HG03457 (cell line): ENCODE measurements around the gene NUCKS1.

Experiments
- ATAC-seq: cut with Tn5 transposase; IDR thresholded peaks from one replicate; pipeline ENCODE4 v1.9.1; 2021; ENCODE audit warnings: moderate number of reproducible peaks; ENCODE audit not compliant: unreplicated experiment

The NUCKS1 gene

DNA sequence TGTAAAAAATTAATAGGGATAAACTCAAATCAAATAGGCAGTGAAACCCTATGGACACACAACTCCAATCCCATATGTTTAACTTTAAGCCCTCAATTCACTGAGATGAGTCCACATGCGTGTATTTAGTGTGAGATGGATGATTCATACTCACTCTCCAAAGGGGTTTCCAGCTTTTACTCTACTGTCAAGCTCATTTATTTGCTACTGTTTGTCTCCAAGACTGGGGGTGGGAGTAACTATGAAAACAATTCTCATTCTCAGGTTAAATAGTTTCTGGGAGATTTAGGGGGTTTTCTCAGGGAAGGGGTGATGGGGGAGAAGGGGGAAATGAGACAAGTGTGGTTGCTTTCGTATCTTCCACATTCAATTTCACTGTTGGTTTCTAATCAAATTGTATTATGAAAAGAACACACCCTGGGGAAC lies 22.6 kb upstream of the NUCKS1 start:
- peak; percentile 31 for ATAC-seq

DNA sequence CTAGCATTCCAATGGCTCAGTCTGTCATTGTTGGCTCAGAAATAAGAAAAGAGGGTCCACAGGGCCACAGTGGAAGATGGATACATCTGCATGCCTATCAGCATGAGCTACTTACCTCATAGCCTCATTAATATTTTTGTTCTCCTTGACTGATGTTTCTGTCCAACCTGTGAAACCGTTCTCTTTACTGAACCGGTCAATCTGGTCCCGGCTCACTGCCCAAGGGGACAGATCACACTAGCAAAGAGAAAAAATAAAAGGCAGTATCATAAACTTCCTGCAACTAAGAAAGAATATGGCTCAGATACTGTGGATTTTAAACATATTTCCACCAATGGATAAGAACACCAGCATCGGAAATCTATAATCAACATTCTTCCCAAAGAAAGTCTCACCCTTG lies 20.6 kb upstream of the NUCKS1 start:
- ATAC-seq, result no peak

DNA sequence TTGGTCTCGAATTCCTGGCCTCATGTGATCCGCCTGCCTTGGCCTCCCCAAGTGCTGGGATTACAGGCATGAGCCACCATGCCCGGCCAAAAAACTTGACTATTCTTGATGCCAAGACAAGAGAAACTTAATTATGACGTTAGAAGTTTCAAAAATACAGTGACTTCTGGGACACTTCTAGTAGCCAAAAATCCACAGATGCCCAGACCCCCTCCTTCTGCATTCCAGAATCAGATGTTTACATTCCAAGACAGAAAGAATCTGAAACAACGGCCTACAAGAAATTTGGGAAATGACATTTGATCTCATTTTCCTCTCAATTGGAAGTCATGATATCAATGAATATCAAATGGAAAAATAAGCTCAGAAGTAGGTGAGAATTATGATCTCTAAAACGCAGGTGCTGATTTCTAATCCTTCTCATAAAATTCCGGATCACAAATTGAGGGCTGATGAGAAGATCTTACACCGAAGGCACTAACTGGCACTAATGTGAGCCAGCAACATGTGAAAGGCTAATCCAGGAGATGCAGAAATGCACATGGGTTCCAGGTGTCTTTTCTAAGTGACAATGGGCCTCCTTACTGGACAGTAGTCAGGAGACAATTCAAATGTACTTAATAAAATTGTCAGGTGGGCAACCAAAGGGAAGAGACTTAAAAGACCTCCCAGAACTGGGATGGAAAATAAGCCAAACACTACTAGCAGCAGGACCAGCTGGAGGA lies 19.8 kb upstream of the NUCKS1 start:
- no peak for ATAC-seq

DNA sequence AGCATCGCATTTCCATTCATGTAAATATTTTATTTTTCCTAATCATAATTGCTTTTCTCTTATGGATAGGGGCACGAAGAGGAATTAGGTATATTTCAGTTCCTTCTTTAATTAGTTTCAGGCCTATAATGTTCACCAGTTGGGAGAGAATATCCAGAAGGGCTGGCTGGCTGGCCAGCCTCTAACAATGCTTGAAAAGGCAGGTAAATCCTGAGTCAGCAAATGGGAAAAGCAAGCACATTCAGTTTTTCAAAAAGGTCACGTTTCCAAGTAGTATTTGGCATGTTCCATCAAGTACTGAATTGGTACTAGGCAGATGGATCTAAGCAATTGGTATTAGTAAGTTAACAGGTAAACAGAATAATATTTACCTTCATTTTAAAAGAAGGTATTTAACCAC lies 17.3 kb upstream of the NUCKS1 start:
- ATAC-seq, result no peak

DNA sequence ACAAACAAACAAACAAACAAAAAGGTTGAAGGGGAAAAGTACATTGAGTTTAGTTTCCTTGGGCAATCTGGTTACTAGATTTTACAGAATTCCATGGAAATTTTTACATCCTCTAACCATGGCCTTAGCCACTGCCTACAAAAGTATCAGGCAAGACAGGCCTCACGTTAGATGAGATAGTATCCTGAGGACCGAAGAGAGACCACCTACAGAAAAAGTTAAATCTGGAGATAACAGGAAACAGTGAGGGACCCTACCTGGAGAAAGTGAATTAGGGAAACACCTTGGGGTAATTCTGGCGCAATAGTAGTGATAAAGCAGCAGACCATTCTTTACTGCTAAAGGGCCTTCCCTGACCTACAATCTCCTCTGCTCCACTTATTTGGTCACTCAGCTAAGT lies 16.6 kb upstream of the NUCKS1 start:
- no peak for ATAC-seq

DNA sequence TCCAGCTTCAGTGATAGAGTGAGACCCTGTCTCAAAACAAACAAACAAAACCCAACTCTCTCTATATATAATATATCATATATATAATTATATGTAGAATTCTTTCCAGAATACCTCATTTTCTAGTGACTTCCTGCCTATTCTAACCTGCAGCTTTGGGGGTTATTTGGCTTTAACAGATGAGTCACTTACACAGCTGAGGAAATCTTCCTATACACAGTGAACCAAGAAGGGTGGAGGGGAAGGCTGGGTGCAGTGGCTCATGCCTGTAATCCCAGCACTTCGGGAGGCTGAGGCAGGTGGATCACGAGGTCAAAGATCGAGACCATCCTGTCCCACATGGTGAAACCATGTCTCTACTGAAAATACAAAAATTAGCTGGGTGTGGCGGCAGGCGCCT lies 16.1 kb upstream of the NUCKS1 start:
- ATAC-seq, result no peak

DNA sequence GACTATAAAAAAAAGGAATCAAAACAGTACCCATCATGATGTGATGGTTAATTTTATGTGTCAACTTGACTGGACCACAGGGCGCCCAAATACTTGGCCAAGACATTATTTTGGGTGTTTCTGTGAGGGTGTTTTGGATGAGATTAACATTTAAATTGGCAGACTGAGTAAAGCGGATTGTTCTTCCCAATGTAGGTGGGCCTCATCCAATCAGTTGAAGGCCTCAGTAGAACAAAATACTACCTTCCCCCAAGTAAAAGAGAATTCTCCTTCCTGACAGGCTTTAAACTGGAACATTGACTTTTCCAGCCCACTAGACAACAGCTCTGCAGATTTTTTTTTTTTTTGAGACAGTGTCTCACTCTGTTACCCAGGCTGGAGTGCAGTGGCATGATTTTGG lies 14.6 kb upstream of the NUCKS1 start:
- no peak for ATAC-seq

DNA sequence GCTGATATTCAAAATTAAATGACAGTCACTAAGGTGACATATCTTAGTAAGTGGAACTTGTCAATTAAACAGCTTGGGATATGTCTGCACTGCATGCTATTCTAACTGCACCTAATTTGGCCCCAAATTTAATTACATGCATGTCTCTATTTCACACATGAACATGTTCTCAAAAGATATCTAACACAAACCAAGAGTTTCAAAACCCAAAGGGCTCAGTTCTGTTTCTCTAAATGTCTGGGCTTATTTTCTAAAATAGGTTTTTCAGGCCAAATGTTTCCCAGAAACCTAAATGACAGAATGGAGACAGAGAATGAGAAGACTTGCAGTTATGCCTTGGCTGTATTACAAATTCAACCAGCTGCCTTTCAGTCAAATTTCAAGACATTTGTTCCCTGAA lies 14.0 kb upstream of the NUCKS1 start:
- ATAC-seq, result no peak

DNA sequence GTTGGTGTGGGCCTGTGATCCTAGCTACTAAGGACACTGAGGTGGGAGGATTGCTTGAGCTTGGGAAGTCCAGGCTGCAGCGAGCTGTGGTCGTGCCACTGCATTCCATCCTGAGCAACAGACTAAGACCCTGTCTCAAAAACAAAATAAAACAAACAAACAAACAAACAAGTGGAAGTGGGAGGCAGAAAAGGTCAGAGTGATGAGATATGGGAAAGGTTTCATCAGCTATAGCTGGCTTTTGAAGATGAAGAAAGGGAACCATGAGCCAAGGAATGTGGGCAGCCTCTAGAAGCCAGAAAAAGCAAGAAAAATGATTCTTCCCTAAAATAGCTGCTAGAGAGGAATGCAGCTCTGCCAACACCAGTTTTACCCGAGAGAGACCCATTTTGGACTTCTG lies 10.6 kb upstream of the NUCKS1 start:
- ATAC-seq, result no peak

DNA sequence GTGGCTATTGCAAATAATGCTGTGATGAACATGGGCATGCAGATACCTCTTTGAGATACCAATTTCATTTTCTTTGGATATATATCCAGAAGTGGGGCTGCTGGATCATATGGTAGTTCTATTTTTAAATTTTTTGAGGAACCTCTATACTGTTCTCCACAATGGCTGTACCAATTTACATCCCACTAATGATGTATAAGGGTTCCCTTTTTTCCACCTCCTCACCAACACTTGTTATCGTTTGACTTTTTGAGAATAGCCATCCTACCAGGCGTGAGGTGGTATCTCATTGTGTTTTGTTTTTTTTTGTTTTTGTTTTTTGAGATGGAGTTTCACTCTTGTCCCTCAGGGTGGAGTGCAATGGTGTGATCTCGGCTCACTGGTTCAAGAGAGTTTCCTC lies 6.6 kb upstream of the NUCKS1 start:
- ATAC-seq, result no peak

DNA sequence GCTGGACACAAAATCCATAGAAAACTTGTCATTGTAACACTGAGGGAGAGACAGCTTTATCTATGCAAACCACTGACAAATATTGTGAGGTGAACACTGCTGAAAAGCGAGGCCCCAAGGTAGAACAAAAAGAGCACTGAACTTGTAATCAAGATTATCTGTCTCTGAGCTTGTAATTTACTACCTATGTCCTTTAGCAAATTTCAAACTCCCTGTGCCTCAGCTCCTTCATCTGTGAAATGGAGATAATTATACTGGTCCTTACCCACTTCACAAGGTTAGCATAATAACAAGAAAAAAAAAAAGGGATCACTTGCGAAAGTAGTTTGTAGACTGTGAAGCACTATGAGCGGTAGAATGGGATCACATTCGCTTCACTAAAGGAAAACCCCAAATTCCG lies 4.9 kb upstream of the NUCKS1 start:
- no peak for ATAC-seq

DNA sequence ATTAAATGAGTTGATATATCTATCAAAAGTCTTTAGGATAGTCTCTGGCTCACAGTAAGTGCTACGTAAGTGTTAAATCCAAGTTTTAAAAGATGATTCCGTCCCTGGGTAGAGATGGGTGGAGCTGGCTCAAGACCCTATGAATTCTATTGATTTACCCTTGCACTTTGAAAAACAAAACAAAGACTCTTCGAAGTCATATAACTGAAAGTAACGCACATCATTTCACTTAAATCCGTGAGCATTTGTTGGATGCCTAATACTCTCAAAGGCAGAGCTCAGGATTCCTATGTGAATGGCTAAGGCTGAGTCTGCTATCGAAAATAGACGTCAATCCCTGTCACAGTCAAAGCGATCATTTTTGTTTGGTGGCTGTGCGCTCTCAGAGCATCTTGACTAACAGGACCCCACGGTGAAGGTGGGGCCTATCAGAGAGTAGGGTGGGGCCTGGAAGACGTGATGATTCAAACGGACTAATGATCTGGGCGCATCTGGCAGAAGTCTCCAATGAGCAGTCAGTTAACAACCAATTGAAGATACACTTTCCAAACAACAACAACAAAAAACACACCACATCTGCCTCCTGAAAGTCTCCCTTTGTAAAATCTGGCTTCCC lies 1.2 kb upstream of the NUCKS1 start:
- ATAC-seq, result no peak

DNA sequence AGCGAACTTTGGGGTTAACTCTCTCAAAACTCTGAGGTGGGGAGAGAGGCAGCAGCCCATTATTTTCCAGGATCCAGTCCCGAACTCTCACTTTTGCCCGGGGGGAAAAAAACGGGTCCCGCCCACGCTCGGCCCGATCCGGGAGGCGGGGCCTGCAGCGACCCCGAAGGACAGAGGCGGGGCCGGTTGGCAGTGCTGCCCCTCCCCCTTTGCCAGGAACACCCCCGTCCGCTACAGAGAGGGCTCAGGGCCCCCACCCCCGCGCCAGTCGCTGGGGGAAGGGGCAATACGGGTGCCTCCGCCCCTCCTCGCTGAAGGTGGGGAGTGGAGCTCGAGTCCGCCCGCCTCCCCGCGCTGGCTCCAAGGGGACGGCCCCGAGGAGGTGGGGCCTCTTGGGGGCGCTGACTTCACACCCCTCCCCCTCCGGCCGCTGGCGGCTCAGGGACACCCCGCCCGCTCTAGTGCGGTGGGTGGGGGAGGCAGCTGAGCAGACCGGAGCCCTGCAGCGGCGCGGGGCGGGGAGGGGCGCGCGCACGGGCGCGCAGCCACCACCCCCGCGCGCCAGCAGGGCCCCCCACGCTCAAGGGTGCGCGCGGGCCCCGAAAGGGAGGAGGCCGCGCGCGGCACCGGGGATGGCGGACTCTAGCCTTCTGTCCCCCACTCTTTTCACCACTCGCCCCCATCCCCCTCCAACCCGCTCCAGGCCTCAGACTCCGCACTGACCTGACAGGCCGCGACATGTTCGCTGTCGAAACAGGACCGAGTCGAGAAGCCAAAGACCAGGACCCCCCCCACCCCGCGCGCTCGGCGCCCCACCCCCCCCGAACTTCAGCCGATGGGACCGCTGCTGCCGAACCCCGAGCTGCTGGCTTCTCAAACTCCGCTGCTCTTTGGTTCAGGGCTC lies 496 bp downstream of the NUCKS1 start:
- peak; percentile 48 for ATAC-seq

DNA sequence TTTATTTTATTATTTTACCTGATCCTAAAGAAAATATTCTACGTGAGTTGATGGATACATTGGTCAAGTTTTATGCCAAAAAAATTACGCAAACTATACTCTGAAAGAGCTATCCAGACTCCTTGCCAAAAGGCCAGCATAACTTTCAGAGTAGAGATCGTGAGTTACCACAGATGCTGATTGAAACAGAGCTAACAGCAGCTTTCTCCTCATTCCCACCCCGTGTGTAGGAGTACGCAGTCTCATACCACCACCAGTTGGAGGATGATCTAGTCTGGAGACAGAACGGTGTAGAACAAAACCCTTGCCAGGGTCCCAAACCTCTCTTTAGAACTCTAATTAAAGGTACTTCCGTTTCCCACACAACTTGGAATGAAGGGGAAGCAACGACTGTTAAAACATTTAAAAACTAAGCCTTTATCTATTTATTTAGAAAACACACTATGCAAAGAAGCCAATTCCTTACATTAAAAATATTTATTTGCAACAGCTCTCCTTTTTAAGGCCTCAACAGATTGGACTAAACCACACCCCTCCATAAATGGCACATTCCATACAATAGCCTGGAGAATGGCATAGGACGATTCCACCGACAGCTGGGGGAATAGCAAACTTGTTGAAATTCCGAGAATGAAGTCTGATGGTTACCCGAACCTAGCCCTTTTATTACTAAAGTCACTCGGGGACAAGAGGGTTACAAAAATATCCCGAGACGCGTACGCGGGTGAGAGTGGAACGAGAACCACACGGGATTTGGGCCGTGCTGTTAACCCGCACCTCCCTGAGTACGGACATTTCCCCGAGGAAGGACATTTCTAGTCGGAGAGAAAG lies 1.4 kb downstream of the NUCKS1 start:
- ATAC-seq, result peak; percentile 19

DNA sequence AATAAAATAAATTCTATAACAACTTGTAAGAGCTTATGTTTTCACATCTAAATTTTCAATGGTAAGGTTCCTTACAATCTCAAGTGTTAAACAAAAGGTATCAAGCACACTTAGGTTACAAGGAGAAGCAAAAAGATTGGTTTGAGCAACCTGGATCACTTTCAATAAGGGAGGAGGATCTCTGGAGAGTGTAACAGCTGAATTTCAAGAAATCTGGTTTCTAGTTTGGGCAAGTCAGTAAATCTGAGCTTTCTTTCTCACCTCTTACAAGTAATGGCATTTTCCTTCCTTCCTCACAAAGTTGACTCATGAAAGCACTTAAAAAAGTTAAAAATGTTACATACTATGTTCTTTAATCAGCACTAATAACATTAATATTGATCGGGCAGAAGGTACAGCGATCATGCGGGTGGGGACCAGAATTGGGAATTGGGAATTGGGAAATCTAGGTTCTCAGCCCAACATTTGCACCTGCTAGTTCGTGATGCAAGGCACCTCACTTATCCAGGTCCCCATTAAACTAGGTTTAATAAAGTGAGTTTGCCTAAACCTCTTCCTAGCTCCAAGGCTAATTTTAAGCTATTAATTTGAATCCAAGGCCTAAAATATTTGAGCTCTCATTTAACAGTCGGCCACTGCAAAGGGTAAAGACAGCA lies 3.1 kb downstream of the NUCKS1 start:
- no peak for ATAC-seq

DNA sequence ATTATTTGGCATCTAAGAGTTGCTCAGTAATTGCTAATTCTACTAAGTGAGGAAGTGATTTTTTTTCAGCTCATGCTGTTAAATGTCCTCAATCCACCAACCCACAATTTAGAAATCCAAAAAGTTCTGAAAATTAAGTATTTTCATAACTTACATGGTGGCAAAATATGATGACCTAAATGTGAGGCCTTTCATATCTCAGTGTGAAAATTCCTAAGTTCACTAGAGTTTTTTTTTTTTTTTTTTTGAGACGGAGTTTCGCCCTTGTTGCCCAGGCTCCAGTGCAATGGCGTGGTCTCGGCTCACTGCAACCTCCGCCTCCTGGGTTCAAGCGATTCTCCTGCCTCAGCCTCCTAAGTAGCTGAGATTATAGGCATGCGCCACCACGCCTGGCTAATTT lies 5.6 kb downstream of the NUCKS1 start:
- ATAC-seq, result no peak

DNA sequence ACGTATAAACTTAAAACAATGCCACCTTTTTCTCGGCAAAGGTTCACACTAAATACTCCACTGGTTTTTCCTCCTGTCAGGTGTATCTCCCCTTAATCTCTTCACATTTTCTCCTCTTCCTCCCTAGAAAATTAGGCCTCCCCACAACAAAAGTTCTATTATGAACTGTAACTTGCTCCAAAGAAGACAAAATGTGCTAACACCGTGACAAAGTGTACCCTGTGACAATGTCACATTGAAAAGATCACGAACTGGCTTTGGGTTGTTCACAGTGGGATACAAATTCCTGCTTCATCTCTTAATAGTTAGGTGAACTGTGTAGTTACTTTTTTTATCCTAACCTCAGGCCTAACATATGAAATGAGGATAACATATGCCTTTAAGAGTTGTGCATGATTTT lies 6.0 kb downstream of the NUCKS1 start:
- ATAC-seq, result no peak

DNA sequence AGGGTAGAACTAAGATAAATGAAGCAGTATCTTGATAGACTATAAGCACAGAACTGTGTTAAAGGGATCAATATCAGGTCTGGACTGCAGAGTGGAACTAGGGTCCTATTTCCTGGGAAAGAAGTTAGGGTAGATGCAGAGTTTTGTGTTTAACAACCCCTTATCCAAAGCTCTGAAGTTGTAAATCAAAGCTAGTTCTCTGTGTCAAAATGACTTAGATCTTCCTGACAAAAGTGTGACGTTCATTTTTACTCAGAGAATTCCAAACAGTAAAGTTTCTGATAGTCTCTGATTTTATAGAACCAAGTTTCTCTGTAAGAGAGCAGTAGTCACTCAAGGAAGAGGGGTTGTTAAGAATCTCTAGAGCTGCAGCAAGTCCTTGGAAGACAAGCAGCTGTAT lies 8.3 kb downstream of the NUCKS1 start:
- ATAC-seq, result no peak

DNA sequence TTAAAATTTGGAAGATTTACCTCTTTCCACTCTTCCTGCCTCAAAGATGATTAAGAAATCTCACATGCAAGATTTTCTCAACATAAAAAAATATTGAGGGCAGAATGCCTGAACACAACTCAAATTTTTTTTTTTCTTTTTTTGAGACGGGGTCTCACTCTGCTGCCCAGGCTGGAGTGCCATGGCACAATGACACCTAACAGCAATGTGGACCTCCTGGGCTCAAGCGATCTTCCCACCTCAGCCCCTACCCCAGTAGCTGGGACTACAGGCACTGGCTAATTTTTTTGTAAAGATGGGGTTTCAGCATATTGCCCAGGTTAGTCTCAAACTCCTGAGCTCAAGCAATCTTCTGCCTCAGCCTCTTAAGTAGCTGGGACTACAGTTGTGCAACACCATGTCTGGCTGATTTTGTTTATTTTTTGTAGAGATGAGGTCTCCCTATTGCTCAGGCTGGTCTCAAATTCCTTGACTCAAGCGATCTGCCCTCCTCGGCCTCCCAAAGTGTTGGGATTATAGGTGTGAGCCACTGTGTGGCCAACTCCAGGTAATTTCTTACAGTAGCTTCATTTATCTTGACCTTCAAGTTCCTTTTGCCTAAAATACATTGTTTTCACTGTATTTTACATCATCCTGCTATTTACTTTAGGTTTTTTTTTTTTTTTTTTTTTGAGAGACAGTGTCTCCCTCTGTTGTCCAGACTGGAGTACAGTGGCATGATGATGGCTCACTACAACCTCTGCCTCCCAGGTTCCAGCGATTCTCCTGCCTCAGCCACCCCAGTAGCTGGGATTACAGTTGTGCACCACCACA lies 10.4 kb downstream of the NUCKS1 start:
- no peak for ATAC-seq

DNA sequence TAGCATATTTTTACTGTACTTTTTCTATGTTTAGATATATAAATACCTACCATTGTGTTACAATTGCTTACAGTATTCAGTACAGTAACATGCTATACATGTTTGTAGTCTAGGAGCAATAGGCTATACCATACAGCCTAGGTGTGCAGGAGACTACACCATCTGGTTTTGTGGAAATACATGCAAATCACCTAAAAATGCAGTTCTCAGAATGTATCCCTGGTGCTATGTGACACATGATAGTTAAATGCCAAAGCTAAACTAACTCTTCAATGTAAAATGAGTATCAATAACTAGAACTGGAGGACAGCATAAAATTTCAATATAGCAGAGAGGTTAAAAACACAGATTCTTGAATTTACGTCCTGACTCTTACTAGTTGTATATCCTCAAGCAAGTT lies 14.8 kb downstream of the NUCKS1 start:
- no peak for ATAC-seq
